KOPT-K1 (cell line): Measurements from ENCODE around the gene PSMB5.

ENCODE experiments used
- H3K27ac ChIP-seq: fragments of 200-600 bp; sonication (generic); 2 replicates; pipeline ENCODE4 v1.5.1; 2016; ENCODE audit warnings: antibody characterized with exemption, mild to moderate bottlenecking, low read depth, low read length; ENCODE audit not compliant: poor library complexity, severe bottlenecking
- H3K36me3 ChIP-seq: fragments of 200-600 bp; sonication (generic); 2 replicates; pipeline ENCODE4 v1.5.1; 2017; ENCODE audit warnings: antibody characterized with exemption, mild to moderate bottlenecking, low read length, moderate library complexity; ENCODE audit not compliant: insufficient read depth
- H3K9me3 ChIP-seq: fragments of 200-600 bp; sonication (generic); 2 replicates; pipeline ENCODE4 v1.5.1; 2017; ENCODE audit warnings: antibody characterized with exemption, low read length, mild to moderate bottlenecking; ENCODE audit not compliant: insufficient read depth, poor library complexity, severe bottlenecking

Gene PSMB5

GRCh38 chr14:23066855-23067744 lies 32.4 kb upstream of the PSMB5 start:
- H3K36me3 ChIP-seq: peaks cover 83% of the 10 kb centered on the region
- no peak overlapping the region for H3K27ac ChIP-seq
- H3K9me3 ChIP-seq: no peaks in the 10 kb centered on the region

- Histone ChIP-seq H3K27ac (no peak overlapping the region), H3K36me3 (peaks cover 85% of the 10 kb centered on the region), H3K9me3 (no peaks in the 10 kb centered on the region)
Observed at GRCh38 chr14:23066368-23066767, 31.7 kb upstream of the PSMB5 start.

GRCh38 chr14:23063601-23064000 lies 28.9 kb upstream of the PSMB5 start:
- Histone ChIP-seq H3K9me3 (no peaks in the 10 kb centered on the region), H3K36me3 (peaks cover 97% of the 10 kb centered on the region), H3K27ac (no peak overlapping the region)

- Histone ChIP-seq H3K27ac (no peak overlapping the region), H3K36me3 (peaks cover 86% of the 10 kb centered on the region), H3K9me3 (no peaks in the 10 kb centered on the region)
Observed at GRCh38 chr14:23062002-23062401, 27.3 kb upstream of the PSMB5 start.

- H3K36me3 ChIP-seq: peaks cover 73% of the 10 kb centered on the region
- no peaks in the 10 kb centered on the region for H3K9me3 ChIP-seq
- H3K27ac ChIP-seq: no peak overlapping the region
Observed at GRCh38 chr14:23060536-23061260, 26.0 kb upstream of the PSMB5 start.

GRCh38 chr14:23058654-23059504 lies 24.2 kb upstream of the PSMB5 start:
- H3K27ac ChIP-seq: no peak overlapping the region
- peaks cover 55% of the 10 kb centered on the region for H3K36me3 ChIP-seq

GRCh38 chr14:23057757-23058653 lies 23.3 kb upstream of the PSMB5 start:
- Histone ChIP-seq H3K27ac (peak overlapping the region; percentile 23), H3K9me3 (no peaks in the 10 kb centered on the region), H3K36me3 (peaks cover 46% of the 10 kb centered on the region)

More at GRCh38 chr14:23058654-23059504, 24.2 kb upstream of the PSMB5 start:
- H3K9me3 ChIP-seq: no peaks in the 10 kb centered on the region

- H3K27ac ChIP-seq: peak within 1 kb of the TSS; percentile 23
Observed at GRCh38 chr14:23056956-23057756, 22.5 kb upstream of the PSMB5 start, which contains the start of gene CDH24. Gene CDH24, minus strand, starts transcription at chr14:23057520. Its CDS starts 1,787 bp downstream, at chr14:23055733.

GRCh38 chr14:23056145-23056955 lies 21.6 kb upstream of the PSMB5 start:
- peaks cover 30% of the 10 kb centered on the region for H3K36me3 ChIP-seq
- no peaks in the 10 kb centered on the region for H3K9me3 ChIP-seq
- no peak overlapping the region for H3K27ac ChIP-seq

More at GRCh38 chr14:23056956-23057756, 22.5 kb upstream of the PSMB5 start, which contains the start of gene CDH24:
- Histone ChIP-seq H3K9me3 (no peaks in the 10 kb centered on the region), H3K36me3 (peaks cover 38% of the 10 kb centered on the region)

GRCh38 chr14:23055621-23056144 lies 21.0 kb upstream of the PSMB5 start:
- Histone ChIP-seq H3K27ac (no peak overlapping the region), H3K9me3 (no peaks in the 10 kb centered on the region), H3K36me3 (peaks cover 23% of the 10 kb centered on the region)

GRCh38 chr14:23055147-23055550 lies 20.4 kb upstream of the PSMB5 start:
- no peaks in the 10 kb centered on the region for H3K9me3 ChIP-seq
- no peak overlapping the region for H3K27ac ChIP-seq
- H3K36me3 ChIP-seq: peaks cover 18% of the 10 kb centered on the region

- H3K9me3 ChIP-seq: no peaks in the 10 kb centered on the region
- peaks cover 11% of the 10 kb centered on the region for H3K36me3 ChIP-seq
- no peak overlapping the region for H3K27ac ChIP-seq
Observed at GRCh38 chr14:23054000-23054811, 19.5 kb upstream of the PSMB5 start.
